Dermis blood vessel endothelial cell (primary cell): ENCODE data around the gene MCM6. TPM values are rescaled to one million over a fixed set of nuclear protein-coding genes. Genes with fewer than 3 reads are reported as not detected.

Experiments used
- DNase-seq: peaks from one replicate; pipeline ENCODE4 v3.0.0; 2010
- total RNA-seq: library from RNA; depleted of rRNA; stranded (reverse); fragments of >200 nt; gene quantifications from 2 replicates; pipeline ENCODE4 v1.2.3, GENCODE V29; 2014

MCM6 gene
- total RNA-seq, 1 donor from 2014 or later: 15.5 TPM

DNA sequence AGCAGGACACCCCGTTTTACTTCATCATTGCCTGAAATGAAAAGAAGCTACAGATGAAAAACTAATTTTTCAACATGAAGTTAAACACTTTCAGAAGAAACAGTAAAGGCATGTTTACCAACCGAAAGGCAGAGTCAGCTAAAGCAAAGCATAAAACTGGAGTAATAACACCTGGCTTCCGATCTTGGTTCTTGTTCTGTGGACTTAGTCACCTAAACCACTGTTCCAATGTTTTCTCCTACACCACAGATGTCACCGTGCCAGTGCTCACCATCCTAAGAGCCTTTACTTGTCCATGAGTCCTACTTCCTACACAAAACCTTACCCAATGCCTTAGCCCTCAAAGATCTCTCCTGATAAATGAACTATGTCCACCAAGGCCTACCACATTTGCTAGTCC lies 13.5 kb downstream of the MCM6 start:
- DNase-seq: no peak

DNA sequence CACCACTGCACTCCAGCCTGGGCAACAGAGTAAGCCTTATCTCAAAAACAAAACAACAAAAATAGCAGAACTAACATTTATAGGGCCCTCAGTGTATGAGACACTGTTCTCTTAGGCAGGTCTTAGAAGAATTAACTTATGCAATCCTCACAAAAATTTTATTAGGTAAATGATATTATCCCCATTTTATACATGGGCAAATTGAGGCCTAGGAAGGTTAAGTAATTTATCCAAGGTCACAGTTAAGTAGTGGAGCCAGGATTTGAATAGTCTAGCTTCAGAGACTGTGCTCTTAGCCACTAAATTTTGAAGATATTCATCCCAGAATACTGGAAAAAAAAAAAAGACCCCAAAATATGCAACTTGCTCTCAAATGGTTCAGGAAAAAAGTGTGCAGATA lies 22.8 kb downstream of the MCM6 start:
- DNase-seq: no peak

DNA sequence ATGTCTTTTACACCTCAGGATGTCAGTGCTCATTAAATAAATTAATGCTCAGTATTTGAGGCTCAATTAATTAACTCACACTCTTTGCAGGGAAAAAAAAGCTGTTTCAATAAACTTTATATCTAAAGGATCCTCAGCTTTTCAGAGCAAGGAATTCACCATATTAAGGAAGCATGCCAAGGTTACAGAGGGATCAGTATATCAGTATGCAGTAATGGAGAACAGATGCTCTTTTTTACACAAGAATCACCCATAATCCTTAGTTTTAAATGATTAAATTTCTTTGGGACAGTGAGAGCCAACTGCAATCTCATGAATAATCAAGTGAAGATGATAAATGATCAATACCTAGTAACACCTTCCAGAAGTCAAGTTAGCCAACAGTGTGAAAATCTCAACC lies 24.4 kb downstream of the MCM6 start:
- no peak for DNase-seq

DNA sequence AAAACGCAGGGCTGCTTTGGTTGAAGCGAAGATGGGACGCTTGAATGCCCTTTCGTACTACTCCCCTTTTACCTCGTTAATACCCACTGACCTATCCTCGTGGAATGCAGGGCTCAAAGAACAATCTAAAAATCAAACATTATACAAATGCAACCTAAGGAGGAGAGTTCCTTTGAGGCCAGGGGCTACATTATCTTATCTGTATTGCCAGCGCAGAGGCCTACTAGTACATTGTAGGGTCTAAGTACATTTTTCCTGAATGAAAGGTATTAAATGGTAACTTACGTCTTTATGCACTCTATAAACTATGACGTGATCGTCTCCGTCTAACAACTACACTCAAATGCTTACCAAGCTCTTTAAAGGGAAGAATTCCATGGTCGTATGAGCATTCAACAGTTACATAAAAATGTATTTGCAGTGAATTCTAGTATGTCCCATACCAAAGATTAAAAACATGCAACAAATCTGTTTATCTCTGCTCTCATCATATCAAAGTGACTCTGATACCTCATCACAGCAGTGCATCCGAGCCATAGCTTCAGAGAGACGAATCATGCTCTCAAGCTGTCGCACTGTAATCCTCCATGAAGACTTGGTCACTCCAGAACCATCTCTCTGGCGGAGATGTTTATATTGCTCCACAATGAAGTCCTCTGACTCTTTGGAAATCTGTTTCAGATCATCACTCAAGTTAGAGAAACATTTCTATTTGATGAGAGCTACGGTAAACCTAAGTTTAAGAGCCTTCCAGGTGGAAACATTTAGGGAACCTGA lies 25.2 kb downstream of the MCM6 start:
- no peak for DNase-seq

DNA sequence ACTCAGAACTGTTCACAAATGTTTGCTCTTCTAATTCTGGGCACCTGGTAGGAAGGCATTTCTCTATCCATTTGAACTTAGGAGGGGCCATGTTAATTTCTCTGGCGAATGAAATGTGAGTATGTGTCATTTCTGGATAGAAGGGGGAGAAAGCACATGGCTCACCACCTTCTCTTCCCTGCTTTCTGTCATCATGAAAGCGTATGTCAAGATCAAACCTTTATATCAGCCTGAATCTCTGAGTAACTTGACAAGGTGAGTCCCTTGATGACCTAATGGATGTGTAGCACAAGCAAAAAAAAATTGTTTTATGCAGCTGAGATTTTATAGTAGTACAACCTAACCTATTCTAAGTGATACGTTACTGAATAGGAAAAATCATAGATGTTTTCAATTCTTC lies 27.2 kb downstream of the MCM6 start:
- no peak for DNase-seq

DNA sequence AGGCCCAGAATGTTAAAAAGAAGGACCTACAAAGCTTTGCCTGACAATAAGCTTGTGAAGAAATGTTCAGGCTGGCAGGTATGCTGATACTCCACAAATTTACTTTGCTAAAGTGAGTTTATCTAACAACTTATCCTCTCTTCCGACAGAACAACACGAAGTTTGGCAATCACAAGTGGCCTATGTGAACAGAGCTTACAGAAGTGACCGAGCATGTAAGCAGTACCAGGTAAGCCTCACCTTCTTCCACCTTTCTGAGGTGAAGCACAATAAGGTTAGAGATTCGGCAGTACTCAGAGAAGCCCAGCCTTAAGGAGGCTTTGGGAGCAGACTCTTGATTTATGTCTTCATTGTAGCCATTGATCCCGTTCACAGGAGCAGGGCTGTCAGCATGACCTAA lies 30.2 kb downstream of the MCM6 start:
- no peak for DNase-seq

DNA sequence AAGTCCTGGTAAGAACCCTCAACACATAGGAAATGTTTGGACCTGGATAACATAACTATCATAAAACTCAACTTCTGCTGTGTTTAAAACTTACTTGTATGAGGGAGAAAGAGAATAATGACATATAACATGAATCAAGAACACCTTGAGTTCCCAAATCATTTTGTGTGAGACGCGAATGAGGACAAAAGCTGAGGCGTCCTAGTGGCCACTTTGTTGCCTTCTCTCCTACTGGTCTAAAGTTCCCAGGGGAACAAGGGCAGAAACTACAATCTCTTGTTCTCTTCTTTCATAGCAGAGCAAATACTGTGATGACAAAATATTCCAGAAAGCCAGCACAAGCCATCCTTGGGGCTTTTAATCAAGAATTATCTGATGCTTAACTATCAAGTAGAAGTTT lies 31.0 kb downstream of the MCM6 start:
- no peak for DNase-seq

DNA sequence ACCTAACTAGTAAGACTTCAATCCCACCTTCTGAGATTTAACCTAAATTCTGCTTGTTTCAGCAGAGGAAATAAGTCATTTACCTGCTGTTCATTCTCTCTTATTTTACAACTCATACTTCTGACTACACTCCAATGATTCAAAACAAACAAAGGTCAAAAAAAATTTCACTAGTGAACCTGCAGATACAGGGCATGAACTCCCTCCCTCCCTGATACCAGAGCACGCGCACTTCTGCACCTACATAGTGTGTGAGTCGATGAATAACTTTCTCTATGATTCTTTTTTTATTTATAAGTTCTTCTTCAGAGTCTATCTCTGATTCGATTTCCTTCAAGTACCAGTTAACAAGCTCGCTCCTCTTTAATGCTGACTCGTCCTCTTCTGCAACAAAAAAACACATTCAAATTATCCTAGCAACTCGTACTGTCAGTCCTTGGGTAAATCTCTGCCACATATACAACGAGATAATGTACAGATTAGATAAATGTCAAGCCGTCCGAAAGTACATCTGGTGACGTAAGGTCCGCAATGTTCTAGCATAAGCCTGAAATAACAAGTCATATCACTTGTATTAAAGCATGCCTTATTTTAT lies 31.8 kb downstream of the MCM6 start:
- no peak for DNase-seq

DNA sequence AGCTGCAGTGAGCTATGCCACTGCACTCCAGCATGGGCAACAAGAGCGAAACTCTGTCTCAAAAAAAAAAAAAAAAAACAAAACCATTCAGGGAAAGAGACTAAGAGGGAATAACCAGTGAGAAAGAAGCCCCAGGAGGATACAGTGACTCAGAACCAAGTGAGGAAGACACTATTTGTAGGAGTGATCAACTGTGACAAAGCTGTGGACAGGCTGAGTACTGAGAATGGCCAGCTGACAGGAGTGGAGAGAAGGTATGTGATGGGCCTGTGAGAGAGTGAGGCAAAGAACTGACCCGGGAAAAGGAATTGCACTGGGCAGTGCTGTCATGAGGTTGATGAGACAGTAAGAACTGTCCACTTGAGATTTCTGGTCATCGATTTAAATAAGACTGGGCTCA lies 32.6 kb downstream of the MCM6 start:
- no peak for DNase-seq

DNA sequence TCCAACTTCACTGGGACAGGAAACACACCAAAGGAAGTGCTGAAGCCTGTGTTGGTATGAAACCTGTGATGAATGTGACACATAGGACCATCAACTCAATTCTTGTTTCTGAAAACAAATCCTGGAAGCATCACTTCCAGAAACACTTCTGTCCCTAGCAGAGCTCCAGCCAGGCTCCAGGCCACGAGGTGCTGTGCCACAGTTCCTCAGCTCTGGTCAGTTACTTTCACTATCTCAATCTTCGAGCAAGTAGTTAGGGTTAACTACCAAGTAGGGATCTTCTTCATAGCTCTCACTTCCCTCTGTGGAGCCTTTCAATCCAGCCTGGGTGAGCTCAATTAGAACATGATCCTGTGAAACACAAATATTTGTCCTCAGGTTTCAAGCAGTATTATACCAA lies 35.6 kb downstream of the MCM6 start:
- DNase-seq: peak; percentile 55

DNA sequence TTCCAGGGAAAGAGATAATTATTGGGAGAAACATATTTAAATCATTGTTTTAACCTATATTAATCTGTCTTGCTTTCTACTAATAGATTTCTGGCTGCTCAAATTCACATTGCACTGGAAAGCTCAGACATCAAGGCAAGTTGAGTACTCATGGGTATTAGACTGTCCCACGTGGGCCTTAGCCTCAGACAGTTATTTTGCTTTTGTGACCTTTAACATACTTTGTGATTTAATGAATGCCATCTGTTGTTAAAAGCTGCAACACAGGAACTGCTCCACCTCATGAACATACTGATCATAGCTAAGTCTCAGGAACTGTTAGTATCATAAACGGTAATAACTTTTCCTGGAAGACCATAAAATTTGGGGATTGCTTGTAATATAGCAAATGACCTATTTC lies 36.5 kb downstream of the MCM6 start:
- peak; percentile 84 for DNase-seq

DNA sequence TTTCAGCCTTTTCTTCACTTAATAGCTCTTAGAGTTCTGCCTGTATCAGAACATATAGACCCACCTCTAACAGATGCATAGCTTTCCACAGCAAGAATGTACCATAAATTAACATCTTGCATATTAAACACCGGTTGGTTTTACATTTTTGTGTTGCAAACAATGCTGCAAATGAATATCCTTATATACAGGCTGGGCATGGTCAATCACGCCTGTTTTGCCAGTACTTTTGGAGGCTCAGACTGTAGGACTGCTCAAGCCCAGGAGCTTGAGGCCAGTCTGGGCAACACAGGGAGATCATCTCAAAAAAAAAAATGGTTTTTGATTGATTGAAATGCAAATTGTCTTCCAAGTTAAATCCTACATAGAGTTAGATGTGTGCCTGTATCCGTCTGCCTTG lies 37.7 kb downstream of the MCM6 start:
- no peak for DNase-seq

DNA sequence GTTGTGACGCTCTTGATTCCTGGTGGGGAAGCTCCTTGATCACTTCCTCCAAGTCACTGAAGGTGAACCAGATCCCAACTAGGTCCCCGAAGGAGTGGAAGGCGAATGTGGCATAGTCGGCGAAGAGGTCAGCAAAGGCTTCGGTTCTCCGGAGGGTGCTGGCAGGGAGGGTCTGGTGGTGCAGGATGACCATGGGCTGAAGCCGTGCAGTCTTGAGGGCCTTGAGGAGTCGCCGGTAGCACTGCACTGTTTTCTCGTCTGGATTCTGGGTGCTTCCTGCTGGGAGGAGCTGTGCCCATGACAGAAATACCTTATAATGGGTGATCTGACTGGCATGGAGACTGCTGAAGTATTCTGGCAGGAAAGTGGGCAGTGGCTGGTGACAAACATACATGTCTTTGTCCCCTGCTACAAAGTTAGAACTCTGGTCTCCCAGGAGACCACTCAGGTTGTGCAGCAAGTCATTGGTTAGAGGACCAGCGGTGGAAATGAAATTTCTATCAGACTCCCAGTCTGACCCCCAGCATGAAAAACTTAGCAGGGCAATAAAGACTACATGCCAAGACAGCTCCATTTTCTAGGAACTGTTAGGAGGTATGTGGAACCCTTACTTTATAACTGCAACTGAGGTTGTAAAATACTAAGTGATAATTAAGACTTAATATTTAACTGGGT lies 39.5 kb downstream of the MCM6 start, which contains the start of gene LCT:
Gene LCT (minus strand): TSS at position 589 of the 675 bp plus-strand sequence. CDS start 15 bp downstream, at position 574.
- DNase-seq: no peak

DNA sequence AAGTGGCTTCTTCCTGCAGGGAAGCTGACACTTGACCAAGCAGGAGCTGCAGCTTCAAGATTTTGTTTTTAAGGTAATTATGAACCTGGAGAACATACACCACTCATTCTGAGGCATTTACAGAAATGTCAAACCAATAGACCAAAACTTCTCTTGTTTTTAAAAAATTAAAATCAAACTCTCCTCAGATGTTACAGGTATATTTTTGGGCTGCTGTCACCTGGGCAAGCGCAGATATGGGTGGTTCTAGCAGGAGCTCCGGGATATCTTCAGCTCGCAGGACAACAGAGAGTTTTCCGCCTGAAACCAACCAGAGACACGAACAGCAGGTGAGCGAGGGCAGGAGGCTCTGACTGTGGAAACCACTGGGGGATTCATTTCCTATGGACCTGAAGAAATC lies 43.4 kb downstream of the MCM6 start:
- DNase-seq: no peak

DNA sequence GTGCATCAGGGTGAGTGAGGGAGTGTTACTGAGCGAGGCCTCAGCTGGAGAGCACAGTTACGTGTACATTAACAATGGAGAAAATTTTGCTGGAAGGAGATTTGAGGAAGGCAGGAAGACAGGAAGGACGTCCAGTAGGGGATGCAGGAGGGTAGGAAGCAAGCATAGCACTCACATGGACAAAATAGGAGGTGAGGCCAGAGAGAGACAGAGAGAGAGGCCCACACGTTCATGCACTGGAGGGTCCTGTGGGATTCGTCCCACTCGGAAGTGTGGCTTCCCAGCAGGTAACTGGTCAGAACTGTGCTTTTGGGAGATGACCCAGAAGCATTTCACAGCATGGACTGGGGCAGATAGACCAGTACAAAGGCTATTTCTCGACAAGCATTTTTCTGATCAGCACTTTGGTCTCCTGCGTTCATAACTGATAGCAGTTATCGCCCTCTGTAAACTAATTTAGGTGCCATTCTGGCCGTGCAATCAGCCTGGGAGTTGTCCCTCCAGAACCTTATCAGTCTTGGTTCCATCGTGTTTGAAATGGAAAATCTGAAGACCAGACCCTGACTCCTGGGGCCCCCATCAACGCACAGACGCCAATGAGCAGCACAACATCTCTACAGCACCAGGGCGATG lies 44.9 kb downstream of the MCM6 start:
- DNase-seq: no peak

DNA sequence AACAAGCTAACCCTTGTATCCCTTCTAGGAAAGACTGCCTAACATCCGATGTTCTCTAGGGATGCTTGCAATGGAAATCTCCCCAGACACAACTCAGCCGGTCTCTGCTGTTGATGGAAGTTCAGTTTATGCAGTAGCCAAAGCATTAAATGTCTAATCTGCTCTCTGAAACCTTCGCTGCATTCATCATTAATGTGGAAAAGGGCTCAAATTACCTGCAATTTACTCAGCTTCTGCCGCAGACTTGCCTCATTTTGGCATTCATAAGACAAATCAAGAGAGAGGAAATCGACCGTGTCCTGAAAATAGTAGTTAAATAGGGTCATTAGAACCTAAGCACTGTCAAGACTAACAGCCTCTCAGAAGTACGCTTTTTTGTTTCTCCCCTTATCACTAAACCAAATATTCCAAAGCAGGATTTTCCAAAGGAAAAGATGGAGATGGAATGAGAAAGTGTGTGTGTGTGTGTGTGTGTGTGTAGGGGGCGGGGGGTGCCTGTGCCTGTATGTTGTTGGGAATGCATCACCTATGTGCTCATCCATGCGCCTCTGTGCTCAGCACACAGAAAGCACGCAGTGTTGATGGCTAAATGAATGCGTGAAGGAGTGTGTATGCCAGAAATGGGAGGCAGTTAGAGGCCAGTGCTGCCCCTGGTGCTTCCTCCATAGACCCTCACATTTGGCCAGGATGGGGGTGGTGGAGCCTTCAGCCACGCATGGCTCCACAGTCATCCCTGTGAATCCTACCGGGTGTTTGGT lies 46.7 kb downstream of the MCM6 start:
- DNase-seq: no peak

DNA sequence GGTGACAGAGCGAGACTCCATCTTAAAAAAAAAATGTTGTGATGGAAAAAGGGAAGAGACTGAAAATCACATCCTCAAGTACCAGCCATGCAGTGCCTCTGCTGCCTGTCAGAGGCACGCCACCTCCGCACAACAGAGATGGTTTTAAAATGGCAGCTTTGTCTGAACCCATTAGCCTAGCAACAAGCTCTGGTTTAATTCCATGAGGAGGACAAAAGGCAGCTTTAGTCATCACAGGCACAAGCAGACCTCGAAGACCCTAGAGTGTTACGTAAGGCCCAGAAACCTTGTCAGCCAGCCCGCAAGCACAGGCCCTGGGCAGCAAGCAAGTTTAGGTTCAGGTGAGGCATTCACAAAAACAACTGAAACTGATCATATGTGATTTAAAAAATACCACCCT lies 49.7 kb downstream of the MCM6 start:
- DNase-seq: no peak

DNA sequence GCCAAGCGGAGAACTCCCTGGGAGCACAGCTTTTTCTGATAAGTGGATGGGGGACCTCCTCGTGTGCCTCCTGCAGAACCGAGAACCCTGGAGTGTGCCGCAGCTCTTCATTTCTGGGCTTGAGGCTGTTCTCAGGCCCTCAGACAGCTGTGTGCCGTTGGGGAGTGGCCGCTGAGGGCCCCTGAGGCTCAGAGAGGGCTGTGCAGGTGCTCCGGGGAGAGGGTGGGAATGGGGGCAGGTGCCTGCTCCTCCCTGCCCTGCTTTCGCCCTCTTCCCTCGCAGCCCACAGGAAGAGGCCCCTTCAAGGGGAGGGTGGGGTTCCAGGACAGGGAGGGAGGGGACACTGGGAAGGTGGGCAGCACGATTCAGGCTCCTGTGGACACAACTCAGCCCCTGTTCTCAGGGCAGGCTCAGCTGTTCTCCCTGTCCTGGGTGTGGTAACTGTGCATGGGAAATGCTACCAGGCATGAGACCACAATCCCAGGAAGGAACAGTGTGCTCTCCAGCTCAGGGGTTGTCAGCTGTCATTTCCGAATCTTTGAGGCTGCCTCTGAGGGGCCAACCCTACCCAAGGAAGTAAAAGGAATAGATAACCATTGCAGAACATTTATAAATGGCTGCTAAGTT lies 50.6 kb downstream of the MCM6 start:
- DNase-seq: peak; percentile 28

DNA sequence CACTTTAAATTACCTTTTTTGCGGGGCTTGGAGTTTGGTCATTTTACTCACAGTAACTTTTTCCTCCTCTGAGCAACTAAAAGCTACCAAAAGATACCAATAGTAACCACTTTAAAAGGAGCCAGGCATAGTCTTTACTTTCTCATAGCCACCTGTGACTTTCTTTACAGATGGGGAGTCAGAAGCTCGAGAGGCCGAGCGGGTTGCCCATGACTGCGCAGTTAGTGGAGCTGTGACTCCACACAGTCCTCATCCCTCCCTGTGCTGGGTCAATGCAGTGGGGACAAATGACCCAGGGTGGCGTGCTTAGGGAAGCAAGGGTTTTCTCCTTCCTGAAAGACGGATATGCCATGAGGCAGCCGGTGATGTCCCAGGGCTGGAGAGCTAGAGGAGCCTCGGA lies 51.1 kb downstream of the MCM6 start:
- DNase-seq: no peak

DNA sequence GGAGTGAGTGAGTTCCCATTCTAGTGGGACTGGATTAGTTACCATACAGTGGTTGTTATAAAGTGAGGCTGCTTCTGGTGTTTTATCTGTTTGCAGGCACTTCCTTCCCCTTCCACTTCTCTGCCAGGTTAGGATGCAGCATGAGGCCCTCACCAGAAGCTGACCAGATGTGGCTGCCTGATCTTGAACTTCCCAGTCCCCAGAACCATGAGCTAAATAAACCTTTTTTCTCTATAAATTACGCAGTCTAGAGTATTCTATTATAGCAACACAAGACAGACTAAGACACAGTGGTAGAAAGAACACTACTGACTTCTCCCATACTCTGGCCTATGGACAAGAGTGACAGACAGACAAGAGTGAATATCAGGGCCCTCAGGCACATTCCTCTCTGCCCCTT lies 53.4 kb downstream of the MCM6 start:
- no peak for DNase-seq

DNA sequence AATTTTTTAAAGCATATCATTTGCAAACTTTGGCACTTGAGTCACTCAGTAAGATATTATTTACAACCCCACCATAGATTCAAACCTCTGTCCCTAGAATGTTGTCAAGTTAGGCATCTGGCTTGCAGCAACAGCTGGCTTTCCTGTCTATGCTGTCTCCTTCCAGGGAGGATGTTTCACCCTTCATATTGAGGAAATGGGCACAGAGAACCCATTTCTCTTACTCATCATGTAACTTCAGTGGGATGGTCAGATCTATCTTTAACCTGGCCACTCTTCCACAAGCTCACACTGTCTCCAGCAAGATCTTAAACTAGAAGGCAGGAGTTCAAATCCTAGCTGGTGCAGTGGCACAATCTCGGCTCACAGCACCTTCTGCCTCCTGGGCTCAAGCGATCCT lies 55.1 kb downstream of the MCM6 start:
- no peak for DNase-seq

DNA sequence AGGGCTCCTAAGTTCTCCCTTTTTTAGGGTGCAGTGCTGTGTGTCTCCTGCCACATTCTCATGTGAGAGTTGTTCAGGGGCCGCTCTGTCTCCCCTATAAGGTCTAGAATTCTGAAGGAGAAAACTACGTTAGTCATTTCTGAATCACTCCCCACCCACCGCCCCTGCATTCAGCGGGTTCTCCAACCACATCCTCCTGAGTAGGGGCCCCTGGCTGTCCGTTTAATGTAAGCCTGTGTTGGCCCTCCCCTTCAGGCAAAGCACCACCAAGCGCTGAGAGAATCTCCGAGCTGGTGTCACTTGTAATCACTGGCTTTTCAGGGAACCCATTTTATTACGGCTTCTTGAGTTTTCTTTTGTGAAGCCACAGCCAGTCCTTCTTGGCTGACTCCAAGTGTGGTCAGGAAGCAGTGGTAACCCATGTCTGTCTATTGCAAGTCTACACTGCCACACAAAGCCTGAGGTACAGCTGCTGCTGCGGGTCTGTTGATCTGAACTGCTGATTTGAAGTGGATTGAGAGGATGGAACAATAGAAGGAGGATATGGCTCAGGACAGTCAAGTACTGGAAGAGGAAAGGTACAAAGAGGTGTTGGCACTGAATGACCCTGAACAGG lies 56.1 kb downstream of the MCM6 start:
- no peak for DNase-seq
